Heart right ventricle (tissue), 16 donors: ENCODE data around the gene PLEKHA7. TPM values are rescaled to one million over a fixed set of nuclear protein-coding genes. Genes with fewer than 3 reads are reported as not detected.
A peak's percentile ranks its signal among the peaks of the same experiment; 100 is the strongest.

Source experiments
- ATAC-seq, 8 donors: fragments of 200-7000 bp; cut with Tn5 transposase; one replicate each; pipeline ENCODE4 v1.9.1; 2020; ENCODE audit warnings: mild to moderate bottlenecking in 8 of 8, moderate library complexity in 8 of 8, moderate number of reproducible peaks in 1 of 8
- DNase-seq, 2 donors: peaks; one replicate each; pipeline ENCODE4 v3.0.0-alpha.2; 2020
- H3K27ac ChIP-seq, 10 donors: fragments of 200-600 bp; sonication (generic) in 2 of 10; one replicate each; pipeline versions ENCODE4 v1.5.0 to v1.8.0; 2020 to 2022; ENCODE audit warnings: mild to moderate bottlenecking in 3 of 10
- H3K27me3 ChIP-seq, 7 donors: fragments of 200-600 bp; one replicate each; pipeline ENCODE4 v1.8.0; 2021 to 2022; ENCODE audit warnings: mild to moderate bottlenecking in 2 of 7
- H3K36me3 ChIP-seq, 9 donors: fragments of 200-600 bp; sonication (generic) in 1 of 9; one replicate each; pipeline versions ENCODE4 v1.5.0 to v1.8.0; 2020 to 2022; ENCODE audit warnings: mild to moderate bottlenecking in 2 of 9
- H3K4me1 ChIP-seq, 9 donors: fragments of 200-600 bp; sonication (generic) in 1 of 9; one replicate each; pipeline versions ENCODE4 v1.5.0 to v1.8.0; 2020 to 2022; ENCODE audit warnings: mild to moderate bottlenecking in 4 of 9
- H3K4me3 ChIP-seq, 10 donors: fragments of 200-600 bp; sonication (generic) in 2 of 10; one replicate each; pipeline versions ENCODE4 v1.5.0 to v1.8.0; 2020 to 2022; ENCODE audit warnings: mild to moderate bottlenecking in 7 of 10, moderate library complexity in 2 of 10
- H3K9me3 ChIP-seq, 11 donors: fragments of 200-600 bp in 10 of 11; sonication (generic) in 2 of 11; one replicate each; pipeline versions ENCODE4 v1.5.0 to v1.8.0; 2013 to 2022; ENCODE audit warnings: mild to moderate bottlenecking in 2 of 11, control low read depth in 1 of 11, moderate library complexity in 1 of 11
- WGBS, 2 donors: extraction: QIAGEN DNeasy Blood & Tissue Kit; methylation state at CpG; one replicate each; pipeline ENCODE4 v1.1.7; 2013; ENCODE audit warnings: inconsistent platforms in 1 of 2; 5-methylcytosine and 5-hydroxymethylcytosine counted together
- intact Hi-C, 10 donors: fragments of 100-400 bp; cut with DNase I; formaldehyde crosslinking; loops; one replicate each; pipeline versions ENCODE4 v1.11.1 to v1.14.2; 2022
- polyA plus RNA-seq, 2 donors: library from polyadenylated mRNA; stranded (reverse); fragments of 200-250 nt; gene quantifications; one replicate each; pipeline ENCODE4 v1.2.3, GENCODE V29; 2013
- total RNA-seq, 10 donors: library from RNA; stranded (reverse); fragmentation: NEBNext Ultra II Directional in 3 of 10; extraction: Animal tissue kit (Norgen Biotek cat#: 25700) in 3 of 10; gene quantifications; one replicate each; pipeline versions ENCODE4 v1.2.1 to v1.2.4, GENCODE V29; 2021 to 2023
- TF ChIP-seq, protein P1 (sequence below), 9 donors: fragments of 200-600 bp; sonication (generic) in 2 of 9; IDR thresholded peaks; one replicate each; pipeline versions ENCODE4 v1.5.0 to v1.8.0; 2021 to 2022; ENCODE audit warnings: antibody characterized with exemption in 9 of 9, mild to moderate bottlenecking in 5 of 9, moderate library complexity in 1 of 9
- donor health status: Arrhythmogenic right ventricular cardiomyopathy.
- donor health status: ischemic (EF 13 %, LVEDD 7.1; RV severe dilation, severe dysfunction).
- donor health status: healthy with polysubstance abuse.
- donor health status: DM: no; HTN: yes; CAD: no.
- donor health status: DM: no; HTN: no; CAD: no.
- donor health status: ischemic (EF 25% LVEDD 6.9; RV normal size, moderate dysfunction).
- donor health status: ischemic (EF 25% LVEDD 5.7; RV mildly dilated, moderate dysfunction).
- donor health status: healthy.
- donor health status: DM: yes; HTN: yes; CAD: no.
- donor health status: Ischemic cardiomyopathy.
- donor health status: ischemic (EF 35%, LVEDD 5.7; RV mildly dilated, moderate dysfunction).
- donor health status: nonischemic (EF 11% LVEDD 7.7; RV severe dilation, severe dysfunction).
- donor health status: DM: yes; HTN: yes; CAD: no.
- donor health status: PGD.
- donor health status: ischemic (EF 29% LVEDD 5.4; RV normal size, mild dysfunction).
- donor health status: nonischemic (EF 23%, LVEDD 6.1; RV moderate dilation, normal function).

Gene PLEKHA7
- total and polyA plus RNA-seq, 12 donors = 15.3 to 46.9 (median 24.0) TPM

DNA sequence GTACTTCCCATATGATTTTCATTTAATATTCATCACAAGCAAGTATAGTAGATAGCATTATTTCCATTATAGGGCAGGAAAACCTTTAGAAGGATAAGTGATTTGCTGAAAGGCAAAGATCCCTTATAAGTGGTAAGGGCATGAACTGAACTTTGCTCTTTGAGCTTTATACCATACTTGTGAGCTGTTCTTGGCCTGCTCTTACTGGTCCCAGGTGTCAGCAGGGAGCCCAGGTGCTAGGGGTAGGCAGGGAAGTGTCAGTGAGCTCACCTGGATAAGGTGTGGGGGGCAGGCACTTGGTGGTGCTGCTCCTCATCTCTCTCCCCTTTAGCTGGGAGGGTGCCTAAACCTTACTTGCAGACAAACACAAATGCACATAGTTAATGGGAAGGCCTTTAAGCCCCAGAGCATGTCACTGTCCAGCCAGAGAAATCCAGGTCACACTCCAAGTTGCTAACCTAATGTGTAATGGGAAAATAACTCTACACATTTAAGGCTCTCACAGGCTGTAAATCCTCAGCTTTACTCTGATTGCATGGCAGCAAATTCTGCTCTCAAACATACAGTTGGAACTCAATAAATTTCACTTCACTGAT lies 114.4 kb downstream of the PLEKHA7 start:
- Histone ChIP-seq H3K4me1 (peaks cover 0 to 73% (median 38%) of the 10 kb centered on the region in 9 donors), H3K4me3 (no peak overlapping the region), H3K27ac (no peak overlapping the region), H3K36me3 (no peaks in the 10 kb centered on the region), H3K9me3 (no peaks in the 10 kb centered on the region), H3K27me3 (no peaks in the 10 kb centered on the region)
- ATAC-seq (no peak), DNase-seq (no peak)
- intact Hi-C loops = no loop called here
- TF ChIP-seq, protein P1, sequence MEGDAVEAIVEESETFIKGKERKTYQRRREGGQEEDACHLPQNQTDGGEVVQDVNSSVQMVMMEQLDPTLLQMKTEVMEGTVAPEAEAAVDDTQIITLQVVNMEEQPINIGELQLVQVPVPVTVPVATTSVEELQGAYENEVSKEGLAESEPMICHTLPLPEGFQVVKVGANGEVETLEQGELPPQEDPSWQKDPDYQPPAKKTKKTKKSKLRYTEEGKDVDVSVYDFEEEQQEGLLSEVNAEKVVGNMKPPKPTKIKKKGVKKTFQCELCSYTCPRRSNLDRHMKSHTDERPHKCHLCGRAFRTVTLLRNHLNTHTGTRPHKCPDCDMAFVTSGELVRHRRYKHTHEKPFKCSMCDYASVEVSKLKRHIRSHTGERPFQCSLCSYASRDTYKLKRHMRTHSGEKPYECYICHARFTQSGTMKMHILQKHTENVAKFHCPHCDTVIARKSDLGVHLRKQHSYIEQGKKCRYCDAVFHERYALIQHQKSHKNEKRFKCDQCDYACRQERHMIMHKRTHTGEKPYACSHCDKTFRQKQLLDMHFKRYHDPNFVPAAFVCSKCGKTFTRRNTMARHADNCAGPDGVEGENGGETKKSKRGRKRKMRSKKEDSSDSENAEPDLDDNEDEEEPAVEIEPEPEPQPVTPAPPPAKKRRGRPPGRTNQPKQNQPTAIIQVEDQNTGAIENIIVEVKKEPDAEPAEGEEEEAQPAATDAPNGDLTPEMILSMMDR (IDR thresholded peaks at IDR 0.05) = no peak

DNA sequence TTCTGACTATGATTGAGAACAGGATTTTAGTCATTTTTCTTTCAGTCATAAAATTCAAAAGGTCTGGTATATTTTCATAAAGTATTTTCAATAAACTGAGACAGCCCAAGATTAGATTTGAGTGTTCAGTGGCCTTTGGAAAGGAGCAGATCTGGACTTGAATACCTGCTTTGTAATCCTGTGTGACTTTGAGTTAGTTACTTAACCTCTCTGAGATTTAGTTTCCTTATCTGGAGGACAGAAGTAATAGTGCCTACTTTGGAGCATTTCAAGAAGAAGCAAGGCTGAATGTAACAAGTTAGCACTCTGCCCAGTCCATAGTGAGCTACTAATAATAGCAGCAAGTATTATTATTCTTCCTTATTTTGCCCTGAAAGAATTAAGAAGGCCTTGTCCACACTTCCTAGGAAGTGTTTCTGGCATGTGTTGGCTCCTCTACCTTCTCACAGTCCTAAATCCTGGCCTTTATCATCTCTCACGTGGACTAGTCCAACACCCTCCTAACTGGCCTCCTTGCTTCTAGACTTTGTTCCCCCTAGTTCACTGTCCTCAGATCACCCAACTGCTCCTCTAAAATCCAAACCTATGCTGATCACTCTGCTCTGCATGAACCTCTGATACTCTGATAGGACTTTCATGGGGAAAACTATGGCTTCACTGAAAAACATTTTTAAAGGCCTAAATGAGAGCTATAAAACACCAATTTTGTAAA lies 115.8 kb downstream of the PLEKHA7 start:
- no peak for DNase-seq
- intact Hi-C loops = no loop called here
- no peaks in the 10 kb centered on the region for H3K27me3 ChIP-seq

DNA sequence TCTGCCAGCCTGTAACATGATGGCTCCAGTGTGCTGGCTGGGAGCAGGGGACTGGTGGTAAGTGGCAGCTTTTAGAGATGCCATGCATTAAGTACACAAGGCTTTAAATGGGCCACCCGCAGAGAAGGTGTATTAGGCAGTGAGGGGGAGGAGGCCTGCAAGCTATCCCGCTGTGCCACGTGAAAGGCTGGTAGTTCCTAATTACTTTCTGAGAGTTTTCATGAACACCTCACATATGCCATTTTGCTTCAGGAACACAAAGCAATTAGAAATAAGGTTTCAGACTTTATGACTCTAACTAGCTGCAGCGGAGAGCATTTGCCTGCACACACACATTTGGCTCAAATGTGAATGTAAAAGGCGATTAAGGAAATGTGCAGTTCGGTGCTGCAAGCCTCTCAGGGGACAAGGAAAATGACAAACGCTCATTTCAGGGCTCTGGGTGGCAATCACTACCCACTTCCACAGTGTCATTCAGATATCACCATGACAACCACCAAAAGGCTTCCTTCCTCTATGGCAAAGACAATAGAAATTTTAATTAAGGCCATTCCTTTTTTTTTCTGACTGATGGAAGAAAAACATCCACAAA lies 116.6 kb downstream of the PLEKHA7 start:
- Histone ChIP-seq H3K27ac (peak overlapping the region in 5 of 10 donors; percentile 12 to 35 (median 24)), H3K9me3 (no peaks in the 10 kb centered on the region), H3K27me3 (no peaks in the 10 kb centered on the region), H3K36me3 (no peaks in the 10 kb centered on the region), H3K4me1 (peaks cover 0 to 68% (median 29%) of the 10 kb centered on the region in 9 donors), H3K4me3 (no peak overlapping the region)
- DNase-seq = no peak
- peak in 6 of 8 donors; percentile 20 to 49 (median 31) for ATAC-seq
- intact Hi-C loops = no loop called here
- TF ChIP-seq, protein P1 (IDR thresholded peaks at IDR 0.05) = no peak
- WGBS, 2 donors = 31 to 39% methylated on average over 7 of the region's 7 CpGs

More for the DNA sequence above, 115.8 kb downstream of the PLEKHA7 start:
- no peak for ATAC-seq
- 50 to 60% methylated on average over 1 of the region's 1 CpG for WGBS, 2 donors
- Histone ChIP-seq H3K36me3 (no peaks in the 10 kb centered on the region), H3K9me3 (no peaks in the 10 kb centered on the region), H3K27ac (peak overlapping the region in 5 of 10 donors; percentile 10 to 38 (median 20)), H3K4me1 (peaks cover 0 to 68% (median 37%) of the 10 kb centered on the region in 9 donors), H3K4me3 (no peak overlapping the region)
- TF ChIP-seq, protein P1 (IDR thresholded peaks at IDR 0.05) = no peak

DNA sequence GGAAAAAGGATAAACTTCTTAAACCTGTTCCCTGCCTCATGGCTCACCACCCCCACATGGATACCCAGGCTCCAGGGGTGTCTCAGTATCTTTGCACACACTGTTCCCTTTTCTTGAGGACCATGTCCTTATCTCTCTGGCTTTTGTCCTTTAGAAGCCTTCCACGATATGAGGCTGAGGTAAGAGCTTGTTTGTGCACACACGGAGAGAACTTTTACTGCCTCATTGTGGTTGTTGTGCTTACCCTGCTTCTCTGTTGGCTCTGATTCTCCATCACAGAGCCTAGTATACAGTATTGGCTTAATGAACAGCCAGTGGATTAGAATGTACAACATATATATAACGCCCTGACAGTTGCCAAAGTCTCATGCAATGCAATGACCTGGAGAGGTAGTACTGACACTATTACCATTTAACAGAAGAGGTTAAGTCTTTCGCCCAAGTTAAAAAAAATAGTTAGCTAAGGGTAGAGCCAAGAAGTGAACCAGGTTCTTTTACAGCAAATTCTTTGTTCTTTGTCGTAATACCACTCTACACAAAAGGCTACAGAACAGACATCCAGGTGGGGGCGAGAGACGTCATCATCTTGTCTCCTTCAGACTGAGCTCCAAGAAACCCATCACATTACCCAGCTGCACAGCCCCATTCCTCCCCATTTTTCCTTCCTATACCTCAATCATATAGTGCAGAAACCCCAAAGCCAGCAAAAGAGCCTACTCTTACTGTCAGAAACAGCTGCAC lies 117.3 kb downstream of the PLEKHA7 start:
- H3K9me3 ChIP-seq = no peaks in the 10 kb centered on the region
- TF ChIP-seq, protein P1 (IDR thresholded peaks at IDR 0.05) = no peak
- DNase-seq (no peak), ATAC-seq (peak in 5 of 8 donors; percentile 23 to 54 (median 29))
- no peaks in the 10 kb centered on the region for H3K36me3 ChIP-seq
- no peak overlapping the region for H3K4me3 ChIP-seq
- no peaks in the 10 kb centered on the region for H3K27me3 ChIP-seq
- intact Hi-C loops = no loop called here
- peak overlapping the region in 3 of 10 donors; percentile 12 to 38 (median 21) for H3K27ac ChIP-seq
- H3K4me1 ChIP-seq = peaks cover 0 to 66% (median 26%) of the 10 kb centered on the region in 9 donors
- WGBS, 2 donors = 54 to 74% methylated on average over 7 of the region's 7 CpGs
